ENCODE data around the gene SDHC. TPM values are rescaled to one million over a fixed set of nuclear protein-coding genes. Genes with fewer than 3 reads are reported as not detected.
A peak's percentile ranks its signal among the peaks of the same experiment; 100 is the strongest.
"Not testable (repeated sequence)": the region's sequence is repeated elsewhere in the genome, so short reads cannot be mapped to it uniquely, and the experiment has no call there.

The SDHC gene
- polyA plus RNA-seq, 1 donor: 194 TPM

GRCh38 chr1:161307892-161308638, 6.1 kb upstream of the SDHC start:
- no peak for DNase-seq
- Histone ChIP-seq H3K27me3 (ENCODE audit: control insufficient read depth, insufficient read depth, low read length) (peaks cover 3% of the 10 kb centered on the region), H3K36me3 (ENCODE audit: control insufficient read depth, insufficient read depth, low read length) (no peaks in the 10 kb centered on the region), H3K27ac (ENCODE audit: low read length) (no peak overlapping the region), H3K4me3 (ENCODE audit: low read length) (no peak overlapping the region), H3K9me3 (ENCODE audit: control insufficient read depth, low read depth, low read length) (no peaks in the 10 kb centered on the region), H3K4me1 (ENCODE audit: control insufficient read depth, insufficient read depth, low read length) (peaks cover 10% of the 10 kb centered on the region)
- WGBS (ENCODE audit: insufficient coverage, low lambda C conversion rate): 80% methylated on average over 1 of the region's 2 CpGs

GRCh38 chr1:161309868-161310267, 4.3 kb upstream of the SDHC start, which contains the start of gene MPZ:
TSS of gene MPZ (minus strand) at chr1:161309968. CDS start at chr1:161309905, 63 bp downstream.
- Histone ChIP-seq H3K4me3 (ENCODE audit: low read length) (no peak within 1 kb of the TSS), H3K36me3 (ENCODE audit: control insufficient read depth, insufficient read depth, low read length) (no peaks in the 10 kb centered on the region), H3K27me3 (ENCODE audit: control insufficient read depth, insufficient read depth, low read length) (peaks cover 3% of the 10 kb centered on the region), H3K9me3 (ENCODE audit: control insufficient read depth, low read depth, low read length) (no peaks in the 10 kb centered on the region), H3K27ac (ENCODE audit: low read length) (no peak within 1 kb of the TSS), H3K4me1 (ENCODE audit: control insufficient read depth, insufficient read depth, low read length) (peaks cover 8% of the 10 kb centered on the region)
- no peak for DNase-seq
- WGBS (ENCODE audit: insufficient coverage, low lambda C conversion rate): no CpG with 5 or more reads among the region's 2 CpGs

DNA sequence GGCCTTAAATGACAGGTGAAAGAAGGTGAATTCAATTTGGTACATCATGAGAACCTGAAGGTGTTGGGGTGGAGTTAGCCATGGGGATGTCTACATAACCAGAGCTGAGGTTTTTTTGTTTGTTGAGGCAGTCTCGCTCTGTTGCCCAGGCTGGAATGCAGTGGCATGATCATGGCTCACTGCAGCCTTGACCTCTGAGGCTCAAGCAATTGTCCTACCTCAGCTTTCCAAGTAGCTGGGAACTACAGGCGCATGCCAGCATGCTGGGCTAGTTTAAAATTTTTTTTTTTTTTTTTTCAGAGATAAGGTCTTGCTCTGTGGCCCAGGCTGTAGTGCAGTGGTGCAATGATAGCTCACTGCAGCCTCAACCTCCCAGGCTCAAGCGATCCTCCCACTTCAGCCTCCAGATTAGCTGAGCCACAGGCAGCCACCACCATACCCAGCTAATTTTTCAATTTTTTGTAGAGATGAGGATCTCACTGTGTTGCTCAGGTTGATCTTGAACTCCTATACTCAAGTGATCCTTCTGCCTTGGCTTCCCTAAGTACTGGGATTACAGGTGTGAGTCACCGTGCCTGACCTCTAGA, 2.5 kb upstream of the SDHC start:
- DNase-seq: no peak
- Histone ChIP-seq H3K4me3 (ENCODE audit: low read length) (no peak overlapping the region), H3K36me3 (ENCODE audit: control insufficient read depth, insufficient read depth, low read length) (no peaks in the 10 kb centered on the region), H3K4me1 (ENCODE audit: control insufficient read depth, insufficient read depth, low read length) (peaks cover 8% of the 10 kb centered on the region), H3K27ac (ENCODE audit: low read length) (no peak overlapping the region), H3K27me3 (ENCODE audit: control insufficient read depth, insufficient read depth, low read length) (peaks cover 3% of the 10 kb centered on the region), H3K9me3 (ENCODE audit: control insufficient read depth, low read depth, low read length) (no peaks in the 10 kb centered on the region)
- WGBS (ENCODE audit: insufficient coverage, low lambda C conversion rate): no CpG with 5 or more reads among the region's 4 CpGs

- DNase-seq: no peak
- H3K27me3 ChIP-seq (ENCODE audit: control insufficient read depth, insufficient read depth, low read length): peaks cover 3% of the 10 kb centered on the region
- H3K4me3 ChIP-seq (ENCODE audit: low read length): peak overlapping the region; percentile 84
- peak overlapping the region; percentile 86 for H3K27ac ChIP-seq (ENCODE audit: low read length)
- no peaks in the 10 kb centered on the region for H3K36me3 ChIP-seq (ENCODE audit: control insufficient read depth, insufficient read depth, low read length)
- 30% methylated on average over 2 of the region's 28 CpGs for WGBS (ENCODE audit: insufficient coverage, low lambda C conversion rate)
- no peaks in the 10 kb centered on the region for H3K9me3 ChIP-seq (ENCODE audit: control insufficient read depth, low read depth, low read length)
- peaks cover 6% of the 10 kb centered on the region for H3K4me1 ChIP-seq (ENCODE audit: control insufficient read depth, insufficient read depth, low read length)
Observed at GRCh38 chr1:161313554-161314200, 504 bp upstream of the SDHC start.

DNA sequence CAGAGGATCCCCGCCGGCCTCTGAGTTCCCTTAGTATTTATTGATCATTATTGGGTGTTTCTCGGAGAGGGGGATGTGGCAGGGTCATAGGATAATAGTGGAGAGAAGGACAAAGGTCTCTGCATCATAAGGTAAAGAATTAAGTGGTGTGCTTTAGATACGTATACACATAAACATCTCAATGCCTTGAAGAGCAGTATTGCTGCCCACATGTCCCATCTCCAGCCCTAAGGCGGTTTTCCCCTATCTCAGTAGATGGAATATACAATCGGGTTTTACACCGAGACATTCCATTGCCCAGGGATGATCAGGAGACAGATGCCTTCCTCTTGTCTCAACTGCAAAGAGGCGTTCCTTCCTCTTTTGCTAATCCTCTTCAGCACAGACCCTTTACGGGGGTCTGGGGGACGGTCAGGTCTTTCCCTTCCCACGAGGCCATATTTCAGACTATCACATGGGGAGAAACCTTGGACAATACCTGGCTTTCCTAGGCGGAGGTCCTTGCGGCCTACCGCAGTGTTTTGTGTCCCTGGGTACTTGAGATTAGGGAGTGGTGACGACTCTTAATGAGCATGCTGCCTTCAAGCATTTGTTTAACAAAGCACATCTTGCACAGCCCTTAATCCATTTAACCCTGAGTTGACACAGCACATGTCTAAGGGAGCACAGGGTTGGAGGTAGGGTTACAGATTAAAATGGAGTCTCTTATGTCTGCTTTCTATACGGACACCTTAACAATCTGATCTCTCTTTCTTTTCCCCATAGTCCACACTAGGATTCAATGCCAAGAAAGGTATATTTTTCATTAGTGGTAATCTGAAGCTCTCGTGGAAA, 1.9 kb downstream of the SDHC start:
- H3K4me1 ChIP-seq (ENCODE audit: control insufficient read depth, insufficient read depth, low read length): peaks cover 10% of the 10 kb centered on the region
- H3K9me3 ChIP-seq (ENCODE audit: control insufficient read depth, low read depth, low read length); H3K4me3 ChIP-seq (ENCODE audit: low read length); DNase-seq; H3K36me3 ChIP-seq (ENCODE audit: control insufficient read depth, insufficient read depth, low read length); H3K27ac ChIP-seq (ENCODE audit: low read length); H3K27me3 ChIP-seq (ENCODE audit: control insufficient read depth, insufficient read depth, low read length): not testable (repeated sequence)
- WGBS (ENCODE audit: insufficient coverage, low lambda C conversion rate): 100% methylated on average over 1 of the region's 17 CpGs

DNA sequence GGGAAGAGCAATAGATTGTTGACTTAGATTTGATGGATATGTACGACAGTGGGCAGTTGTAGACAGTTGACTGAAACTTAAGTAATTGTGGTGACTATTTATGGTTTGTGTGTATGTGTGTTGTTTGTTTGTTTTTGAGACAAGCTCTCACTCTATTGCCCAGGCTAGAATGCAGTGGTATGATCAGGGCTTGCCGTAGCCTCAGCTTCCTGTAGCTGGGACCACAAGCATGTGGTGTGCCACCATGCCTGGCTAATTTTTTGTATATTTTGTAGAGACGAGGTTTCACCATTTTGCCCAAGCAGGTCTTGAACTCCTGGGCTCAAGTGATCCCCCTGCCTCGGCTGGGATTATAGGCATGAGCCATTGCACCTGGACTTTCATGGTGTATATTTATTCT, 9.8 kb downstream of the SDHC start:
- no peak for DNase-seq
- no CpG with 5 or more reads among the region's 4 CpGs for WGBS (ENCODE audit: insufficient coverage, low lambda C conversion rate)
- H3K36me3 ChIP-seq (ENCODE audit: control insufficient read depth, insufficient read depth, low read length): peaks cover 29% of the 10 kb centered on the region
- no peak overlapping the region for H3K27ac ChIP-seq (ENCODE audit: low read length)
- H3K27me3 ChIP-seq (ENCODE audit: control insufficient read depth, insufficient read depth, low read length): no peaks in the 10 kb centered on the region
- no peaks in the 10 kb centered on the region for H3K9me3 ChIP-seq (ENCODE audit: control insufficient read depth, low read depth, low read length)
- H3K4me1 ChIP-seq (ENCODE audit: control insufficient read depth, insufficient read depth, low read length): peaks cover 4% of the 10 kb centered on the region
- H3K4me3 ChIP-seq (ENCODE audit: low read length): no peak overlapping the region

- no peak for DNase-seq
- WGBS (ENCODE audit: insufficient coverage, low lambda C conversion rate): no CpG with 5 or more reads among the region's 4 CpGs
- no peak overlapping the region for H3K27ac ChIP-seq (ENCODE audit: low read length)
- peaks cover 70% of the 10 kb centered on the region for H3K36me3 ChIP-seq (ENCODE audit: control insufficient read depth, insufficient read depth, low read length)
- no peaks in the 10 kb centered on the region for H3K27me3 ChIP-seq (ENCODE audit: control insufficient read depth, insufficient read depth, low read length)
- H3K9me3 ChIP-seq (ENCODE audit: control insufficient read depth, low read depth, low read length): no peaks in the 10 kb centered on the region
- H3K4me3 ChIP-seq (ENCODE audit: low read length): no peak overlapping the region
- no peaks in the 10 kb centered on the region for H3K4me1 ChIP-seq (ENCODE audit: control insufficient read depth, insufficient read depth, low read length)
Observed at GRCh38 chr1:161330346-161330745, 16.2 kb downstream of the SDHC start.

DNA sequence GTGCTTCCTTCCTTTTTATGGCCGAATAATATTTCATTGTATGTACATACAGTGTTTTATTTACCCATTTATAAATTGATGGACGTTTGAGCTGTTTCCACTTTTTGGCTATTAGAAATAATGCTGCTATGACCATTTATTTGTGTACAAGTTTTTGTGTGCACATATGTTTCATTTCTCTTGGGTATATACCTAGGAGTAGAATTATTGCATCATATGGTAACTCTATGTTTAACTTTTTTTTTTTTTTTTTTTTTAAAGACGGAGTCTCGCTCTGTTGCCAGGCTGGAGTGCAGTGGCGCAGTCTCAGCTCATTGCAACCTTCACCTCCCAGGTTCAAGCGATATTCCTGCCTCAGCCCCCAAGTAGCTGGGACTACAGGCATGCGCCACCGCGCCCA, 19.0 kb downstream of the SDHC start:
- H3K4me3 ChIP-seq (ENCODE audit: low read length): no peak overlapping the region
- no peaks in the 10 kb centered on the region for H3K9me3 ChIP-seq (ENCODE audit: control insufficient read depth, low read depth, low read length)
- H3K27ac ChIP-seq (ENCODE audit: low read length): no peak overlapping the region
- H3K27me3 ChIP-seq (ENCODE audit: control insufficient read depth, insufficient read depth, low read length): no peaks in the 10 kb centered on the region
- no peaks in the 10 kb centered on the region for H3K4me1 ChIP-seq (ENCODE audit: control insufficient read depth, insufficient read depth, low read length)
- H3K36me3 ChIP-seq (ENCODE audit: control insufficient read depth, insufficient read depth, low read length): peaks cover 72% of the 10 kb centered on the region
- DNase-seq: no peak
- no CpG with 5 or more reads among the region's 9 CpGs for WGBS (ENCODE audit: insufficient coverage, low lambda C conversion rate)

DNA sequence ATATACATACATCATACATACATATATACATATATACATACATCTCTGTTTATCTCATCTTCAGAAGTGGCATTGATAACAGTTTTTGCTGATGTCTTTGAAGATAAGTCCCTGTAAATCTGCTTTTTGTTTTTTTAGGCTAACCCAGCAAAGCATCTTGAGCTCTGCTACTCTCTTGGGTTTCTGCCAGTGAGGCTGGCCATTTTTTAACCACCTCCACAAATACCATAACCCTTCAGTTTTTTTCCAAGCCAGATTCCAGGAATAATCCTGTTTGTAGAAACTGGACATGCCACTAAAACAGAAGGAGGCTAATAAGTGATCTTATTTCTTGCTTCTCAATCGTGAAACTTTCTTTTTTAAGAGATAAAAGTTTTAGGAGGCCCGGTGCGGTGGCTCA, 21.6 kb downstream of the SDHC start:
- no CpG with 5 or more reads among the region's 3 CpGs for WGBS (ENCODE audit: insufficient coverage, low lambda C conversion rate)
- DNase-seq: no peak
- Histone ChIP-seq H3K36me3 (ENCODE audit: control insufficient read depth, insufficient read depth, low read length) (peaks cover 67% of the 10 kb centered on the region), H3K4me1 (ENCODE audit: control insufficient read depth, insufficient read depth, low read length) (no peaks in the 10 kb centered on the region), H3K27ac (ENCODE audit: low read length) (no peak overlapping the region), H3K9me3 (ENCODE audit: control insufficient read depth, low read depth, low read length) (no peaks in the 10 kb centered on the region), H3K4me3 (ENCODE audit: low read length) (no peak overlapping the region), H3K27me3 (ENCODE audit: control insufficient read depth, insufficient read depth, low read length) (no peaks in the 10 kb centered on the region)

DNA sequence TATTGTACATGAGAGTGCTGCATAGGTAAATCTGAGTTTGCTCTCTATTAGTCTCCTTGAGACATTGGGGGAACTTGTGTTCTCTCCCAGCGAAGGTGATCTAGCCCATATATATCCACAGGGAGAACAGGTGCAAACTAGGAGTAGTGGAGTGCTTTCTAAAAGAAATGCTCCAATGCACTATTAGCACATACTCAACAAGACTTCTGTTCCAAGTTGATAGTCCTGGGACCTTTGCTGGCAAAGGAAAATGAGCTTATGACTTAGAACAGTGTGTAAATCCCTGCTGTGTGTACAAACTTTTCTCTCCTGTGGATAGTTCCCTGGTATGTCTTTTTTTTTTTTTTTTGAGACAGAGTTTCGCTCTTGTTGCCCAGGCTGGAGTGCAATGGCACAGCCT, 28.0 kb downstream of the SDHC start:
- Histone ChIP-seq H3K36me3 (ENCODE audit: control insufficient read depth, insufficient read depth, low read length) (peaks cover 44% of the 10 kb centered on the region), H3K27me3 (ENCODE audit: control insufficient read depth, insufficient read depth, low read length) (no peaks in the 10 kb centered on the region), H3K4me3 (ENCODE audit: low read length) (no peak overlapping the region), H3K9me3 (ENCODE audit: control insufficient read depth, low read depth, low read length) (no peaks in the 10 kb centered on the region), H3K27ac (ENCODE audit: low read length) (no peak overlapping the region), H3K4me1 (ENCODE audit: control insufficient read depth, insufficient read depth, low read length) (no peaks in the 10 kb centered on the region)
- no CpG with 5 or more reads among the region's 2 CpGs for WGBS (ENCODE audit: insufficient coverage, low lambda C conversion rate)
- no peak for DNase-seq

Measured in large intestine (tissue), 3 donors.